HEK293 (cell line): ENCODE measurements around the gene TSEN2.
A peak's percentile ranks its signal among the peaks of the same experiment; 100 is the strongest.

ENCODE experiments used
- CTCF ChIA-PET: fragments of 350-600 bp; formaldehyde crosslinking; extraction: SDS; loops from one replicate; lab custom pipeline; 2021; ENCODE audit warnings: antibody characterized with exemption; lab: Yijun Ruan, JAX
- POLR2A ChIA-PET: fragments of 300-600 bp; formaldehyde crosslinking; extraction: SDS; loops from one replicate; lab custom pipeline; 2020; ENCODE audit warnings: antibody characterized with exemption, inconsistent platforms; lab: Yijun Ruan, JAX
- H3K27ac ChIP-seq: fragments of 200-500 bp; sonication (Bioruptor generic); 2 replicates; pipeline ENCODE4 v1.5.1; 2014; ENCODE audit warnings: low read depth, low read length, control low read depth, inconsistent platforms; ENCODE audit errors: extremely low read depth
- H3K36me3 ChIP-seq, 2 experiments: fragments of 200-500 bp in 1 of 2; sonication (Bioruptor generic) in 1 of 2; 1 replicate in 1 of 2; 2 replicates in 1 of 2; pipeline ENCODE4 v1.5.1; 2014 to 2017; ENCODE audit warnings: inconsistent platforms in 2 of 2, low read length in 2 of 2; ENCODE audit not compliant: control insufficient read depth in 2 of 2, insufficient read depth in 1 of 2
- H3K4me1 ChIP-seq: fragments of 200-500 bp; sonication (Bioruptor generic); 2 replicates; pipeline ENCODE4 v1.5.1; 2014; ENCODE audit warnings: mild to moderate bottlenecking, low read length, inconsistent platforms; ENCODE audit not compliant: control insufficient read depth, insufficient read depth
- H3K4me3 ChIP-seq: 2 replicates; pipeline ENCODE4 v1.5.1; 2011; ENCODE audit warnings: low read depth, mild to moderate bottlenecking, control low read depth, low read length, moderate library complexity
- H3K9me3 ChIP-seq: fragments of 200-500 bp; sonication (Bioruptor generic); 2 replicates; pipeline ENCODE4 v1.5.1; 2014; ENCODE audit warnings: low read depth, low read length, inconsistent platforms; ENCODE audit not compliant: control insufficient read depth, insufficient read depth
- BCL11A ChIP-seq: fragments of 450-650 bp; formaldehyde crosslinking; IDR thresholded peaks from 2 replicates; pipeline ENCODE4 v1.5.1; 2016; ENCODE audit warnings: low read depth, missing biosample characterization, missing genetic modification characterization
- CTCF ChIP-seq: fragments of 450-650 bp; formaldehyde crosslinking; IDR thresholded peaks from 2 replicates; pipeline ENCODE4 v1.5.1; 2016; ENCODE audit warnings: missing biosample characterization, missing genetic modification characterization
- KLF16 ChIP-seq: fragments of 450-650 bp; formaldehyde crosslinking; IDR thresholded peaks from 2 replicates; pipeline ENCODE4 v1.5.1; 2017; ENCODE audit warnings: missing biosample characterization, missing genetic modification characterization
- MYNN ChIP-seq: fragments of 450-650 bp; formaldehyde crosslinking; IDR thresholded peaks from 2 replicates; pipeline ENCODE4 v1.5.1; 2016; ENCODE audit warnings: missing biosample characterization, missing genetic modification characterization, borderline replicate concordance
- TSHZ1 ChIP-seq: fragments of 450-650 bp; formaldehyde crosslinking; IDR thresholded peaks from 2 replicates; pipeline ENCODE4 v1.5.1; 2016; ENCODE audit warnings: missing biosample characterization, missing genetic modification characterization, borderline replicate concordance
- ZBTB1 ChIP-seq: fragments of 450-650 bp; formaldehyde crosslinking; IDR thresholded peaks from 2 replicates; pipeline ENCODE4 v1.5.1; 2016; ENCODE audit warnings: missing biosample characterization, missing genetic modification characterization
- ZBTB10 ChIP-seq: fragments of 450-650 bp; formaldehyde crosslinking; IDR thresholded peaks from 2 replicates; pipeline ENCODE4 v1.5.1; 2016; ENCODE audit warnings: missing biosample characterization, missing genetic modification characterization
- ZBTB17 ChIP-seq: fragments of 450-650 bp; formaldehyde crosslinking; IDR thresholded peaks from 2 replicates; pipeline ENCODE4 v1.5.1; 2016; ENCODE audit warnings: missing biosample characterization, missing genetic modification characterization
- ZBTB21 ChIP-seq: fragments of 450-650 bp; formaldehyde crosslinking; IDR thresholded peaks from 2 replicates; pipeline ENCODE4 v1.5.1; 2017; ENCODE audit warnings: missing biosample characterization, missing genetic modification characterization
- ZFP3 ChIP-seq: fragments of 450-650 bp; formaldehyde crosslinking; IDR thresholded peaks from 2 replicates; pipeline ENCODE4 v1.5.1; 2016; ENCODE audit warnings: low read depth, missing biosample characterization, missing genetic modification characterization
- ZFP37 ChIP-seq: fragments of 450-650 bp; formaldehyde crosslinking; IDR thresholded peaks from 2 replicates; pipeline ENCODE4 v1.5.1; 2016; ENCODE audit warnings: missing biosample characterization, missing genetic modification characterization
- ZNF184 ChIP-seq: fragments of 450-650 bp; IDR thresholded peaks from 2 replicates; pipeline ENCODE4 v1.5.1; 2018; ENCODE audit warnings: missing biosample characterization, mild to moderate bottlenecking, missing genetic modification characterization
- ZNF2 ChIP-seq: fragments of 450-650 bp; formaldehyde crosslinking; IDR thresholded peaks from 2 replicates; pipeline ENCODE4 v1.5.1; 2016; ENCODE audit warnings: missing biosample characterization, missing genetic modification characterization
- ZNF202 ChIP-seq: fragments of 450-650 bp; formaldehyde crosslinking; IDR thresholded peaks from 2 replicates; pipeline ENCODE4 v1.5.1; 2016; ENCODE audit warnings: missing biosample characterization, missing genetic modification characterization, borderline replicate concordance
- ZNF350 ChIP-seq: fragments of 450-650 bp; formaldehyde crosslinking; IDR thresholded peaks from 2 replicates; pipeline ENCODE4 v1.5.0; 2017; ENCODE audit warnings: missing biosample characterization, mild to moderate bottlenecking, missing genetic modification characterization
- ZNF354C ChIP-seq: fragments of 450-650 bp; formaldehyde crosslinking; IDR thresholded peaks from 2 replicates; pipeline ENCODE4 v1.5.1; 2016; ENCODE audit warnings: missing biosample characterization, missing genetic modification characterization, low read depth, borderline replicate concordance
- ZNF48 ChIP-seq: fragments of 450-650 bp; formaldehyde crosslinking; IDR thresholded peaks from 2 replicates; pipeline ENCODE4 v1.5.1; 2016; ENCODE audit warnings: missing biosample characterization, missing genetic modification characterization
- ZNF555 ChIP-seq: fragments of 450-650 bp; formaldehyde crosslinking; conservative IDR thresholded peaks from 2 replicates; pipeline ENCODE4 v1.5.1; 2017; ENCODE audit warnings: missing biosample characterization, mild to moderate bottlenecking, missing genetic modification characterization, inconsistent platforms
- ZNF561 ChIP-seq: fragments of 450-650 bp; IDR thresholded peaks from 2 replicates; pipeline ENCODE4 v1.5.1; 2018; ENCODE audit warnings: missing biosample characterization, missing genetic modification characterization, borderline replicate concordance
- ZNF660 ChIP-seq: fragments of 450-650 bp; IDR thresholded peaks from 2 replicates; pipeline ENCODE4 v1.5.1; 2018; ENCODE audit warnings: missing biosample characterization, mild to moderate bottlenecking, missing genetic modification characterization
- ZNF707 ChIP-seq: fragments of 450-650 bp; formaldehyde crosslinking; IDR thresholded peaks from 2 replicates; pipeline ENCODE4 v1.5.1; 2016; ENCODE audit warnings: missing biosample characterization, missing genetic modification characterization
- ZNF76 ChIP-seq: fragments of 450-650 bp; formaldehyde crosslinking; IDR thresholded peaks from 2 replicates; pipeline ENCODE4; 2016; ENCODE audit warnings: low read depth, missing biosample characterization, missing genetic modification characterization, borderline replicate concordance
- ZSCAN5A ChIP-seq: fragments of 450-650 bp; formaldehyde crosslinking; IDR thresholded peaks from 2 replicates; pipeline ENCODE4 v1.5.1; 2016; ENCODE audit warnings: missing biosample characterization, missing genetic modification characterization
- TF ChIP-seq, protein P1 (sequence below): fragments of 450-650 bp; formaldehyde crosslinking; IDR thresholded peaks from 2 replicates; pipeline ENCODE4 v1.5.1; 2017; ENCODE audit warnings: missing biosample characterization, missing genetic modification characterization

Gene TSEN2

DNA sequence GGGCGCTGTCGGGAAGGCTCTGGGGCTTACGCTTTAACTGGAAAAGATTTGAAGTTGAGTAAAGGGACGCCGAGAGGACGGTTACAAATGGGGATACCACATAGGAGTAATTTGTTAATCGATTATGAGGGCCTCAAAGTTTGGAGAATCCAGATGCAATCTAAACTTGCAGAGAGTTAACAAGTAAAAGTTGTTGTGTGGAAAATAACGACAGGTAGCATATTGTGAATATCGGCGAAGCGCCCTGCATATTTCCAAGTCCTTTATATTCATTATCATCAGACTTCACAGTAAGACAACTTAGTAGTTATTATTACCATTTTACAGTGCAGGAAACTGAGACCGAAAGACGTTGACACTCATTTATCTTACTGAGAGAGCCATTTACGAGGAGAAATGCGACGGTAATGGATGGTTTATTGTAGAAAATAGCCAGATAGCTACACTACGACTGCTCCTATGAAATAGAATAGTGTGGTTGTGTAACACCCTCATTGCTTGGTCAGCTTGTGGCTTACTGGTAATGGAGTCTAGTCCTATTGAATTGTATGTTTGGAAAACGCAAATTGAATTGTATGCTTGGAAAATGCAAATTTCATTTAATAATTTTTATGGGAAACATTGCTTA is 73.3 kb downstream of the TSEN2 start:
- Histone ChIP-seq H3K4me3 (peak overlapping the region; percentile 88), H3K36me3 (no peaks in the 10 kb centered on the region), H3K4me1 (peaks cover 23% of the 10 kb centered on the region), H3K27ac (peak overlapping the region; percentile 87), H3K9me3 (no peaks in the 10 kb centered on the region)
- ChIA-PET POLR2A (interaction anchor here (1.0 to 1.8 kb wide), 3 partner anchors 12 to 105 kb away, joined by 4 to 5 read pairs (median 5); partner anchors contain the start of genes MKRN2OS and TSEN2), CTCF (interaction anchor here (0.9 kb wide), 2 partner anchors 18 to 103 kb away, joined by 3 read pairs; no protein-coding TSS in a partner anchor)
- TF ChIP-seq ZNF48 (no peak), ZBTB17 (tag by site-specific recombination) (0 out of 2 replicates have a peak, but pooled peaks have one; percentile 4), ZNF561 (tag by site-specific recombination) (no peak), BCL11A (no peak), ZSCAN5A (tag by site-specific recombination) (no peak), ZNF184 (tag by site-specific recombination) (no peak), ZNF76 (tag by site-specific recombination) (peak; percentile 4; the same call in 1 of the 2 replicates), ZNF660 (tag by site-specific recombination) (0 out of 2 replicates have a peak, but pooled peaks have one; percentile 13), CTCF (tag by site-specific recombination) (0 out of 2 replicates have a peak, but pooled peaks have one; percentile 6), ZNF555 (tag by site-specific recombination) (no peak), KLF16 (tag by site-specific recombination) (no peak), ZNF707 (no peak), ZBTB1 (tag by site-specific recombination) (no peak), ZBTB21 (no peak), ZNF350 (tag by site-specific recombination) (no peak), ZBTB10 (tag by site-specific recombination) (no peak; the same call in 1 of the 2 replicates), ZNF2 (tag by site-specific recombination) (no peak), ZFP3 (no peak), ZNF202 (no peak), MYNN (tag by site-specific recombination) (no peak), ZFP37 (tag by site-specific recombination) (no peak), ZNF354C (tag by site-specific recombination) (no peak), TSHZ1 (tag by site-specific recombination) (no peak)
- TF ChIP-seq, protein P1, sequence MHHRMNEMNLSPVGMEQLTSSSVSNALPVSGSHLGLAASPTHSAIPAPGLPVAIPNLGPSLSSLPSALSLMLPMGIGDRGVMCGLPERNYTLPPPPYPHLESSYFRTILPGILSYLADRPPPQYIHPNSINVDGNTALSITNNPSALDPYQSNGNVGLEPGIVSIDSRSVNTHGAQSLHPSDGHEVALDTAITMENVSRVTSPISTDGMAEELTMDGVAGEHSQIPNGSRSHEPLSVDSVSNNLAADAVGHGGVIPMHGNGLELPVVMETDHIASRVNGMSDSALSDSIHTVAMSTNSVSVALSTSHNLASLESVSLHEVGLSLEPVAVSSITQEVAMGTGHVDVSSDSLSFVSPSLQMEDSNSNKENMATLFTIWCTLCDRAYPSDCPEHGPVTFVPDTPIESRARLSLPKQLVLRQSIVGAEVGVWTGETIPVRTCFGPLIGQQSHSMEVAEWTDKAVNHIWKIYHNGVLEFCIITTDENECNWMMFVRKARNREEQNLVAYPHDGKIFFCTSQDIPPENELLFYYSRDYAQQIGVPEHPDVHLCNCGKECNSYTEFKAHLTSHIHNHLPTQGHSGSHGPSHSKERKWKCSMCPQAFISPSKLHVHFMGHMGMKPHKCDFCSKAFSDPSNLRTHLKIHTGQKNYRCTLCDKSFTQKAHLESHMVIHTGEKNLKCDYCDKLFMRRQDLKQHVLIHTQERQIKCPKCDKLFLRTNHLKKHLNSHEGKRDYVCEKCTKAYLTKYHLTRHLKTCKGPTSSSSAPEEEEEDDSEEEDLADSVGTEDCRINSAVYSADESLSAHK (tag by site-specific recombination), result no peak
